ENCODE data around the gene ZYG11A.

GRCh38 chr1:52929019-52929418 lies 86.5 kb downstream of the ZYG11A start:
- TF ChIP-seq, protein P1, sequence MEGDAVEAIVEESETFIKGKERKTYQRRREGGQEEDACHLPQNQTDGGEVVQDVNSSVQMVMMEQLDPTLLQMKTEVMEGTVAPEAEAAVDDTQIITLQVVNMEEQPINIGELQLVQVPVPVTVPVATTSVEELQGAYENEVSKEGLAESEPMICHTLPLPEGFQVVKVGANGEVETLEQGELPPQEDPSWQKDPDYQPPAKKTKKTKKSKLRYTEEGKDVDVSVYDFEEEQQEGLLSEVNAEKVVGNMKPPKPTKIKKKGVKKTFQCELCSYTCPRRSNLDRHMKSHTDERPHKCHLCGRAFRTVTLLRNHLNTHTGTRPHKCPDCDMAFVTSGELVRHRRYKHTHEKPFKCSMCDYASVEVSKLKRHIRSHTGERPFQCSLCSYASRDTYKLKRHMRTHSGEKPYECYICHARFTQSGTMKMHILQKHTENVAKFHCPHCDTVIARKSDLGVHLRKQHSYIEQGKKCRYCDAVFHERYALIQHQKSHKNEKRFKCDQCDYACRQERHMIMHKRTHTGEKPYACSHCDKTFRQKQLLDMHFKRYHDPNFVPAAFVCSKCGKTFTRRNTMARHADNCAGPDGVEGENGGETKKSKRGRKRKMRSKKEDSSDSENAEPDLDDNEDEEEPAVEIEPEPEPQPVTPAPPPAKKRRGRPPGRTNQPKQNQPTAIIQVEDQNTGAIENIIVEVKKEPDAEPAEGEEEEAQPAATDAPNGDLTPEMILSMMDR (IDR thresholded peaks at IDR 0.05) = no peak
- TF ChIP-seq POLR2A (IDR thresholded peaks at IDR 0.05) (no peak), EP300 (IDR thresholded peaks at IDR 0.05) (no peak)
